Smooth muscle cell (in vitro differentiated cells): ENCODE data around the gene CDCP1. TPM values are rescaled to one million over a fixed set of nuclear protein-coding genes. Genes with fewer than 3 reads are reported as not detected.

Experiments used
- DNase-seq: peaks from one replicate; lab custom pipeline; 2025; ENCODE audit not compliant: unreplicated experiment; lab: John Stamatoyannopoulos, UW
- H2AFZ ChIP-seq: fragments of 200-600 bp; sonication (generic); 2 replicates; pipeline ENCODE4 v1.6.0; 2016; ENCODE audit warnings: antibody characterized with exemption, low read depth, mild to moderate bottlenecking
- H3F3A ChIP-seq: fragments of 200-600 bp; sonication (generic); 2 replicates; pipeline ENCODE4 v1.6.0; 2017; ENCODE audit warnings: antibody characterized with exemption, low read depth
- H3K27ac ChIP-seq: fragments of 200-600 bp; sonication (generic); 2 replicates; pipeline ENCODE4 v1.5.1; 2016; ENCODE audit warnings: low read depth, mild to moderate bottlenecking
- H3K27me3 ChIP-seq: fragments of 200-600 bp; sonication (generic); 2 replicates; pipeline ENCODE4 v1.6.1; 2016; ENCODE audit warnings: low read depth, mild to moderate bottlenecking
- H3K36me3 ChIP-seq: fragments of 200-600 bp; sonication (generic); 2 replicates; pipeline ENCODE4 v1.5.1; 2016; ENCODE audit warnings: low read depth
- H3K4me1 ChIP-seq: fragments of 200-600 bp; sonication (generic); 2 replicates; pipeline ENCODE4 v1.5.1; 2016; ENCODE audit warnings: low read depth
- H3K4me2 ChIP-seq: fragments of 200-600 bp; sonication (generic); 2 replicates; pipeline ENCODE4 v1.6.0; 2016; ENCODE audit warnings: mild to moderate bottlenecking
- H3K4me3 ChIP-seq: fragments of 200-600 bp; sonication (generic); 2 replicates; pipeline ENCODE4 v1.5.1; 2016; ENCODE audit warnings: mild to moderate bottlenecking
- H3K79me2 ChIP-seq: fragments of 200-600 bp; sonication (generic); 2 replicates; pipeline ENCODE4 v1.6.0; 2016; ENCODE audit warnings: low read depth, mild to moderate bottlenecking
- H3K9ac ChIP-seq: fragments of 200-600 bp; sonication (generic); 2 replicates; pipeline ENCODE4 v1.6.0; 2016; ENCODE audit warnings: low read depth
- H3K9me3 ChIP-seq: fragments of 200-600 bp; sonication (generic); replicated peaks from 2 replicates; pipeline ENCODE4 v1.5.1; 2016; ENCODE audit warnings: low read depth
- H4K20me1 ChIP-seq: fragments of 200-600 bp; sonication (generic); 2 replicates; pipeline ENCODE4 v1.6.0; 2016; ENCODE audit warnings: low read depth
- WGBS: methylation state at CpG from one replicate; pipeline ENCODE4 v1.1.7; 2016; ENCODE audit warnings: low lambda C conversion rate; 5-methylcytosine and 5-hydroxymethylcytosine counted together
- polyA plus RNA-seq: library from polyadenylated mRNA; unstranded; fragments of >200 nt; fragmentation: Nextera tagmentation; extraction: Ambion mirVana; gene quantifications from 2 replicates; pipeline ENCODE4 v1.2.1, GENCODE V29; 2016
- total RNA-seq: library from RNA; depleted of rRNA; stranded (reverse); fragments of >200 nt; gene quantifications from 2 replicates; pipeline ENCODE4 v1.2.3, GENCODE V29; 2014
- TF ChIP-seq, protein P1 (sequence below): fragments of 200-600 bp; sonication (generic); IDR thresholded peaks from 2 replicates; pipeline ENCODE4 v1.5.1; 2017; ENCODE audit warnings: borderline replicate concordance, mild to moderate bottlenecking, antibody characterized with exemption; ENCODE audit not compliant: insufficient read depth, poor library complexity, severe bottlenecking

The CDCP1 gene
- total and polyA plus RNA-seq, 2 experiments from 2014 or later: 2.5 to 7.9 TPM

DNA sequence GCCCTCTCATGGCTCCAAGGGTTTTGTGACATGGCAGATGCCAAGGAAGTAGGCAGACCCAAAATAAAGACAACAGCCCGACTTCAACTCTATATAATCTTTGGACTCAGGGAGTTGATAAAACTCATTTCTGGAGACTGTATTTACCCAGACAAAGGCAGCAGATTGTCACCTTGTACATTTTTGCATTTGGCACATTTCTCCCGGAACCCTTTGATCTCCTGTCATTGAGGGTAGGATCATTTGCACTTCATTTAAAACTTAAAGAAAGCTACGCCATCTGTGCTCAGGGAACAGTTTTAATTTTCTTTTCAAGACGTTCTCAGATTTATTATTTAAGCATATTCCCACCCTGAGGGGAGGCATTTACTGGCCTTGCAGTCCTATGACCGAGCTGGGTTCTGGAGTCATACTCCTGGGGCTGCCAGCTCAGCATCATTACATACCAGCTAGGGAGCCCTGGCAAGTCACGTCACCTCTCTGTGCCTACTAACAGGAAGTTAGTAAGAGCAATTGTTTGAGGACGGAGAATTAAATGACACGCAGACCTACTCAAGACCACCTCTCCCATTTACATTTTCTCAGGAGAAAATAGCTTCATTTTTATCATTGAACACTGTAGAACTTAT, 5.9 kb downstream of the CDCP1 start:
- Histone ChIP-seq H3K27ac (no peak overlapping the region), H3K36me3 (no peaks in the 10 kb centered on the region), H3K4me1 (peaks cover 2% of the 10 kb centered on the region), H3K4me3 (no peak overlapping the region), H3K9ac (no peak overlapping the region), H2AFZ (no peak overlapping the region), H3K79me2 (no peaks in the 10 kb centered on the region), H3K9me3 (no peaks in the 10 kb centered on the region), H4K20me1 (no peaks in the 10 kb centered on the region), H3K27me3 (peaks cover 12% of the 10 kb centered on the region), H3F3A (no peaks in the 10 kb centered on the region), H3K4me2 (no peak overlapping the region)
- DNase-seq: no peak
- TF ChIP-seq, protein P1, sequence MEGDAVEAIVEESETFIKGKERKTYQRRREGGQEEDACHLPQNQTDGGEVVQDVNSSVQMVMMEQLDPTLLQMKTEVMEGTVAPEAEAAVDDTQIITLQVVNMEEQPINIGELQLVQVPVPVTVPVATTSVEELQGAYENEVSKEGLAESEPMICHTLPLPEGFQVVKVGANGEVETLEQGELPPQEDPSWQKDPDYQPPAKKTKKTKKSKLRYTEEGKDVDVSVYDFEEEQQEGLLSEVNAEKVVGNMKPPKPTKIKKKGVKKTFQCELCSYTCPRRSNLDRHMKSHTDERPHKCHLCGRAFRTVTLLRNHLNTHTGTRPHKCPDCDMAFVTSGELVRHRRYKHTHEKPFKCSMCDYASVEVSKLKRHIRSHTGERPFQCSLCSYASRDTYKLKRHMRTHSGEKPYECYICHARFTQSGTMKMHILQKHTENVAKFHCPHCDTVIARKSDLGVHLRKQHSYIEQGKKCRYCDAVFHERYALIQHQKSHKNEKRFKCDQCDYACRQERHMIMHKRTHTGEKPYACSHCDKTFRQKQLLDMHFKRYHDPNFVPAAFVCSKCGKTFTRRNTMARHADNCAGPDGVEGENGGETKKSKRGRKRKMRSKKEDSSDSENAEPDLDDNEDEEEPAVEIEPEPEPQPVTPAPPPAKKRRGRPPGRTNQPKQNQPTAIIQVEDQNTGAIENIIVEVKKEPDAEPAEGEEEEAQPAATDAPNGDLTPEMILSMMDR: no peak
- WGBS: 72% methylated on average over 8 of the region's 8 CpGs

DNA sequence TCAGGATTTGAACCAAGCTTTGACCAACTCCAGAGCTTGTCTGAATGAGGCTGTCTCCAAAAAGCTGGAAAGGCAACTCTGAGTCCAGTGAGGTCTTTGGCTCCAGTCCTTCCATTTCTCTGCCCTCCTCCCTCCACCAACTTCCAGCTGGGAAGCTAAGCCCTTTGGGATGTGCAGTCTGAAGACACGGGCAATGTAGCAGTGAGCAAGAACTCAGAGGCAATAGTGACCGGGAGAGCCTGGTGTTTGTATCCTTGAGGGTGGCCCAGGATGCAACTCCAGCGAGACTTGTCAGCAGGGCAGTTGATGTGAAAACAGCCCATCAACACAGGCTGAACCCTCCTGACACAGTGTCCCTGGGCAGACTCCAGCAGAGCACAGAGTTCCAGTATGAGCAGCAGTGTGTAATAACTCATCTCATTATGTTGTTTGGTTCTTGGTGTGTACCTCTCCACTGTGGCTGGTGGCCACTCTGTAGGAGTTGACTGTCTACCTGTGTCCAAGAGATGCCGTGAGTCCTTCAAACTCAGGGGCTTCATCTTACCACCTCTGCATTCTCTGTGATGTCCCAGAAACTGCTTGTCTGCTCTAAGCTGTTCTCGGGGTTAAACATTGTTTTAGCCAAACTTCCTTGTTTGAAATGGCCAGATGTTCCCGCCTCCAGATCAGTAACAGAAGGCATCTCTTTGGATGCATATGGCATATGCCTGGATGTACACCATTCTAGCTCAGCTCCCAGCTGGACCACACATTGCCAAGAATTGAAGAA, 6.6 kb downstream of the CDCP1 start:
- Histone ChIP-seq H3F3A (no peaks in the 10 kb centered on the region), H3K4me3 (no peak overlapping the region), H3K27me3 (peaks cover 6% of the 10 kb centered on the region), H3K36me3 (no peaks in the 10 kb centered on the region), H3K27ac (peak overlapping the region; percentile 53), H3K79me2 (no peaks in the 10 kb centered on the region), H3K4me1 (no peaks in the 10 kb centered on the region), H3K9ac (no peak overlapping the region), H3K9me3 (no peaks in the 10 kb centered on the region), H4K20me1 (no peaks in the 10 kb centered on the region), H2AFZ (no peak overlapping the region), H3K4me2 (peak overlapping the region; percentile 3)
- no peak for DNase-seq
- 72% methylated on average over 6 of the region's 6 CpGs for WGBS
- TF ChIP-seq, protein P1: no peak

DNA sequence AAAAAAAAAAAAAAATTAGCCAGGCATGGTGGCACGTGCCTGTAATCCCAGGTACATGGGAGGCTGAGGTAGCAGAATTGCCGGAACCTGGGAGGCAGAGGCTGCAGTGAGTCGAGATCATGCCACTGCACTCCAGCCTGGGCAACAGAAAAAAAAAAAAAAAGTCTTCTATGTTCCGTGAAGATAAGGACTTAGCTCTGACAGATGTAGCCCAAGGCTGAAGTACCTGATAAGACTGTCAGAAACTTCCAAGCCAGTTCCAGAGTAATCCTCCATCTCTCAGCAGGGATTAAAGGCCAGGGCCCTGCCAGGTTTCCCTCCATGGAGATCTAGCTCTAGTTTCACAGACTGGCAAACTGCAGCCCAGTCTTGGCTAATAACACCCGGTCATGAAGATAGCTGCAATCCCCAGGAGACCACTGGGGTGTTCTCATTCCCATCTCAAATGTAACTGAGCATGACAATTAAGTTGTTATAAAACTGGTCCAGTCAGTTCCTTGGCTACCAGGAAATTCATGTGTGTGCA, 8.5 kb downstream of the CDCP1 start:
- 62% methylated on average over 5 of the region's 5 CpGs for WGBS
- H4K20me1 ChIP-seq: no peaks in the 10 kb centered on the region
- H3K79me2 ChIP-seq: no peaks in the 10 kb centered on the region
- no peak overlapping the region for H3K4me2 ChIP-seq
- no peak overlapping the region for H2AFZ ChIP-seq
- H3K4me3 ChIP-seq: no peak overlapping the region
- H3K27me3 ChIP-seq: no peaks in the 10 kb centered on the region
- H3K4me1 ChIP-seq: no peaks in the 10 kb centered on the region
- TF ChIP-seq, protein P1: no peak
- H3K9me3 ChIP-seq: no peaks in the 10 kb centered on the region
- no peaks in the 10 kb centered on the region for H3K36me3 ChIP-seq
- no peak overlapping the region for H3K27ac ChIP-seq
- no peak for DNase-seq
- H3F3A ChIP-seq: no peaks in the 10 kb centered on the region
- no peak overlapping the region for H3K9ac ChIP-seq
